K562 (cell line): ENCODE results near the gene E2F3.

Experiments
- CTCF ChIP-seq, 3 experiments: IDR thresholded peaks in 2 of 3; conservative IDR thresholded peaks in 1 of 3; 2 replicates each; pipeline ENCODE4 v1.5.1; 2011 to 2012; ENCODE audit warnings: low read length in 3 of 3, mild to moderate bottlenecking in 3 of 3, control low read depth in 2 of 3, improper control_type of control experiment in 1 of 3, inconsistent platforms in 1 of 3, low read depth in 1 of 3, mixed read lengths in 1 of 3, moderate library complexity in 1 of 3; ENCODE audit not compliant: insufficient read depth in 2 of 3
- NRF1 ChIP-seq, 2 experiments: fragments of 450-650 bp; IDR thresholded peaks in 1 of 2; conservative IDR thresholded peaks in 1 of 2; 2 replicates each; pipeline ENCODE4 v1.6.1; 2014; ENCODE audit warnings: mild to moderate bottlenecking in 2 of 2
- YBX1 ChIP-seq: fragments of 450-650 bp; IDR thresholded peaks from 2 replicates; pipeline ENCODE4 v1.7.1; 2016; ENCODE audit warnings: mild to moderate bottlenecking

GRCh38 chr6:20509212-20509611 is 107.5 kb downstream of the E2F3 start:
- TF ChIP-seq YBX1 (no peak), CTCF (IDR thresholded peaks at IDR 0.05 in 2 of 3, conservative IDR thresholded peaks at IDR 0.05 in 1 of 3; ENCODE audit: insufficient read depth in 2 of 3, low read depth in 1 of 3, low read length in 3 of 3) (no peak), NRF1 (conservative IDR thresholded peaks at IDR 0.05 in 1 of 2, IDR thresholded peaks at IDR 0.05 in 1 of 2) (no peak)
